MM.1S (cell line): Measurements from ENCODE around the gene FCRL6.

Experiments used
- DNase-seq: peaks from one replicate; pipeline ENCODE4 v3.0.0-alpha.2; 2015
- H2AFZ ChIP-seq: fragments of 300-600 bp; sonication (generic); 2 replicates; pipeline ENCODE4 v1.6.0; 2016; ENCODE audit warnings: antibody characterized with exemption, low read length
- H3F3A ChIP-seq: fragments of 300-600 bp; sonication (generic); 2 replicates; pipeline ENCODE4 v1.6.1; 2016; ENCODE audit warnings: mild to moderate bottlenecking, antibody characterized with exemption, low read length, moderate library complexity, mixed read lengths; ENCODE audit not compliant: insufficient read depth
- H3K27ac ChIP-seq: fragments of 300-600 bp; sonication (generic); 2 replicates; pipeline ENCODE4 v1.5.1; 2016; ENCODE audit warnings: mild to moderate bottlenecking, low read length
- H3K27me3 ChIP-seq: fragments of 300-600 bp; sonication (generic); replicated peaks from 2 replicates; pipeline ENCODE4 v1.6.0; 2016; ENCODE audit warnings: low read length; ENCODE audit not compliant: insufficient read depth
- H3K36me3 ChIP-seq: fragments of 300-600 bp; sonication (generic); replicated peaks from 2 replicates; pipeline ENCODE4 v1.6.1; 2016; ENCODE audit warnings: mild to moderate bottlenecking, low read length, mixed read lengths; ENCODE audit not compliant: insufficient read depth
- H3K4me1 ChIP-seq: fragments of 300-600 bp; sonication (generic); 2 replicates; pipeline ENCODE4 v1.6.1; 2016; ENCODE audit warnings: low read length, mixed read lengths
- H3K4me2 ChIP-seq: fragments of 300-600 bp; sonication (generic); 2 replicates; pipeline ENCODE4 v1.6.0; 2016; ENCODE audit warnings: low read depth, low read length
- H3K4me3 ChIP-seq: fragments of 300-600 bp; sonication (generic); 2 replicates; pipeline ENCODE4 v1.5.1; 2016; ENCODE audit warnings: low read length, mixed read lengths
- H3K79me2 ChIP-seq: fragments of 300-600 bp; sonication (generic); 2 replicates; pipeline ENCODE4 v1.6.1; 2016; ENCODE audit warnings: mixed run types, low read length, mixed read lengths
- H3K9ac ChIP-seq: fragments of 300-600 bp; sonication (generic); 2 replicates; pipeline ENCODE4 v1.6.1; 2016; ENCODE audit warnings: low read length, mixed read lengths
- H3K9me2 ChIP-seq: fragments of 300-600 bp; sonication (generic); replicated peaks from 2 replicates; pipeline ENCODE4 v1.6.1; 2016; ENCODE audit warnings: mild to moderate bottlenecking, low read length, mixed read lengths; ENCODE audit not compliant: insufficient read depth
- H3K9me3 ChIP-seq: fragments of 300-600 bp; sonication (generic); replicated peaks from 2 replicates; pipeline ENCODE4 v1.6.1; 2016; ENCODE audit warnings: mild to moderate bottlenecking, low read length, mixed read lengths; ENCODE audit not compliant: insufficient read depth
- H4K20me1 ChIP-seq: fragments of 300-600 bp; sonication (generic); 2 replicates; pipeline ENCODE4 v1.6.1; 2016; ENCODE audit warnings: mild to moderate bottlenecking, low read length, moderate library complexity, mixed read lengths; ENCODE audit not compliant: insufficient read depth
- EZH2 ChIP-seq: fragments of 300-600 bp; sonication (generic); optimal IDR thresholded peaks from 2 replicates; pipeline ENCODE3; 2017; ENCODE audit warnings: low read depth, mild to moderate bottlenecking, antibody characterized with exemption, low read length, mixed read lengths
- EZH2phosphoT487 ChIP-seq: fragments of 300-600 bp; sonication (generic); IDR thresholded peaks from 2 replicates; pipeline ENCODE4 v1.6.1; 2018; ENCODE audit warnings: antibody characterized with exemption, low read length
- TF ChIP-seq, protein P1 (sequence below): fragments of 300-600 bp; sonication (generic); IDR thresholded peaks from 2 replicates; pipeline ENCODE4 v1.5.1; 2016; ENCODE audit warnings: antibody characterized with exemption, low read length, mixed read lengths

The FCRL6 gene

DNA sequence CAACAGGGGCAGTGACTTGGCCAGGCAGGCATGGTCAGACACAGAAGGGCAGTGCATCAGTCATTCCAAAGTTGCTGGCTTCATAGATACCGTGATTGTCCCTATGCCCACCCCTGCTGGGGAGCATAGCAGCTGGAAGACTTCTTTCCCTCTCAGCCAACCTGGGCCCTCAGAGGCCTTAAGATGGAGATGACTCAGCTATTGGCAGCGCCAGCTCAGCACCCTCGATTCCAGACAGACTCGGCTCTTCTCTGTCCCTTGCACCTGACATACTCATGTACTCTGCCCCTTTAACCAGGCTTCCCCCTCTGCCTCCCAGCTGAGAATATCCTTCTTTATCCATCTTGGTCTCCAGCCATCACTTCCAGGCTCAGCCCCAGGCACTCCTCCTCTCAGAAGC is 41.3 kb downstream of the FCRL6 start:
- H3K9me3 ChIP-seq: no peaks in the 10 kb centered on the region
- H2AFZ ChIP-seq: no peak overlapping the region
- no peak overlapping the region for H3K9ac ChIP-seq
- H3K9me2 ChIP-seq: no peaks in the 10 kb centered on the region
- no peaks in the 10 kb centered on the region for H3K36me3 ChIP-seq
- TF ChIP-seq EZH2 (no peak), EZH2phosphoT487 (no peak)
- TF ChIP-seq, protein P1, sequence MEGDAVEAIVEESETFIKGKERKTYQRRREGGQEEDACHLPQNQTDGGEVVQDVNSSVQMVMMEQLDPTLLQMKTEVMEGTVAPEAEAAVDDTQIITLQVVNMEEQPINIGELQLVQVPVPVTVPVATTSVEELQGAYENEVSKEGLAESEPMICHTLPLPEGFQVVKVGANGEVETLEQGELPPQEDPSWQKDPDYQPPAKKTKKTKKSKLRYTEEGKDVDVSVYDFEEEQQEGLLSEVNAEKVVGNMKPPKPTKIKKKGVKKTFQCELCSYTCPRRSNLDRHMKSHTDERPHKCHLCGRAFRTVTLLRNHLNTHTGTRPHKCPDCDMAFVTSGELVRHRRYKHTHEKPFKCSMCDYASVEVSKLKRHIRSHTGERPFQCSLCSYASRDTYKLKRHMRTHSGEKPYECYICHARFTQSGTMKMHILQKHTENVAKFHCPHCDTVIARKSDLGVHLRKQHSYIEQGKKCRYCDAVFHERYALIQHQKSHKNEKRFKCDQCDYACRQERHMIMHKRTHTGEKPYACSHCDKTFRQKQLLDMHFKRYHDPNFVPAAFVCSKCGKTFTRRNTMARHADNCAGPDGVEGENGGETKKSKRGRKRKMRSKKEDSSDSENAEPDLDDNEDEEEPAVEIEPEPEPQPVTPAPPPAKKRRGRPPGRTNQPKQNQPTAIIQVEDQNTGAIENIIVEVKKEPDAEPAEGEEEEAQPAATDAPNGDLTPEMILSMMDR: no peak
- H3K4me1 ChIP-seq: no peaks in the 10 kb centered on the region
- H3K27ac ChIP-seq: no peak overlapping the region
- DNase-seq: no peak
- no peaks in the 10 kb centered on the region for H3K79me2 ChIP-seq
- H3K4me3 ChIP-seq: no peak overlapping the region
- H4K20me1 ChIP-seq: no peaks in the 10 kb centered on the region
- no peak overlapping the region for H3K4me2 ChIP-seq
- no peaks in the 10 kb centered on the region for H3K27me3 ChIP-seq
- no peaks in the 10 kb centered on the region for H3F3A ChIP-seq

DNA sequence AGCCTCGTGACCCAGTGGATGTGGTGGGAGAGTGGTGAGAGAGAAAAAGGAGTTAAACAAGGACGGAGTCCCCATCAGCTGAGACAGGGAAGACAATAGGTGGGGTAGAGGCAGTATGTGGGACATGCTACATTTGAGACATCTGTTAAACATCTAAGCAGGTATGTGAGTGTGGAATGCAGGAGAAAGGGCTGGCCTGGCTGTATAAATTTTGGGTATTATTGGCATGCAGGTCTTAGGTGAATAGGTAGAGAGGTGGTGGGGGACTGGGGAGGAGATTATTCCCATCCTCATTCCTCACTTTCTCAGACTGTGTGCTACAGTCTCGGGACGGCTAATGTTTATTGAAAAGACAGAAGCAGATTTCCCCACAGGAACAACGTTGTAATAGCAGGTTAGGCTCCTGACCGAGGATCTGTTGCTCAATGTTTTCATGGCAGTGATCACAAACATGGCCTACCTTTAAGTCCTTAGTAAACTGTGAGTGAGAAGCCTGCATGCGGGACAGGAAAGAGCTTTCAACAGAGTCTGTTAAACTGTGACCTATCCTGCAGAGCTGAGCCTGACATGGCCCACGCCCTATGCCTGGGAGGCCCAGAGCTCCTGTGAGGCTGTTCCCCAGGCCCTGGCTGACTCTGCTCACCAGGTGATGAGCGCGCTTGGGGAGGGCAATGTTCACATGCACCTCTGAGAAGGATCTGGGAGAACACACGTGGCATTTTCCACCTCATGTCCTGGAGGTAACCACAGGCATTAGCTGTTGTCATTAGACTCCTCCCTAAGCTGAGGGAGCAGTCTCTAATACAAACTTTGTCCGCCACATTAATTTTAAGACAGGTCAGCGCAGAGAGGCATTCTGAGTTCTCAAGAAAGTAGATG is 43.8 kb downstream of the FCRL6 start:
- Histone ChIP-seq H3K9me3 (no peaks in the 10 kb centered on the region), H3K4me1 (no peaks in the 10 kb centered on the region), H3K4me3 (no peak overlapping the region), H3K9ac (no peak overlapping the region), H3K27me3 (no peaks in the 10 kb centered on the region), H3K79me2 (no peaks in the 10 kb centered on the region), H2AFZ (no peak overlapping the region), H3K4me2 (no peak overlapping the region), H3F3A (no peaks in the 10 kb centered on the region), H3K36me3 (no peaks in the 10 kb centered on the region), H3K9me2 (no peaks in the 10 kb centered on the region), H4K20me1 (no peaks in the 10 kb centered on the region), H3K27ac (no peak overlapping the region)
- TF ChIP-seq, protein P1: no peak
- no peak for TF ChIP-seq EZH2
- DNase-seq: no peak

DNA sequence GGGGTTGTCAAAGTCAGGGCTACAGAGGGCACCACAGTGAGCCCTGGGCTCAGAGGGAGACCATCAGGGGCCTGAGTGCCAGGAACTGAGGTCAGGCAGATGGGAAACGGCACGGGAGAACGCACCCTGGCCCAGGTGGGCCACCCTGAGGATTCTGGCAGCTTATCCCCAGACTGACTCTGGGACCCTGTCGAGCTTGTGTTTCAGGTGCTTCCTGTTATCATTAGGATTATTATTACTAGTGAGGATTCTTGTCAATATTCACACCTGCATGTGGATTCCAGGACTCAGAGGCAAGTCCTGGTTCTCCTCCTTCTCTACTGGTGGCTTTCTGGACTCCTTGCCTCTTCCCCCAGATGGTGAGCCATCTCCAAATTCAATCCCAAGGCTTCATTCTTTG is 45.1 kb downstream of the FCRL6 start:
- H3K79me2 ChIP-seq: no peaks in the 10 kb centered on the region
- no peak overlapping the region for H3K27ac ChIP-seq
- TF ChIP-seq, protein P1: no peak
- TF ChIP-seq EZH2: no peak
- no peaks in the 10 kb centered on the region for H3K27me3 ChIP-seq
- no peak overlapping the region for H3K9ac ChIP-seq
- no peak overlapping the region for H3K4me2 ChIP-seq
- no peaks in the 10 kb centered on the region for H3K9me2 ChIP-seq
- no peak overlapping the region for H2AFZ ChIP-seq
- no peaks in the 10 kb centered on the region for H3K36me3 ChIP-seq
- no peaks in the 10 kb centered on the region for H3F3A ChIP-seq
- H3K9me3 ChIP-seq: no peaks in the 10 kb centered on the region
- no peaks in the 10 kb centered on the region for H4K20me1 ChIP-seq
- no peak for DNase-seq
- H3K4me1 ChIP-seq: peaks cover under 1% of the 10 kb centered on the region; the same call in 1 of the 2 replicates
- H3K4me3 ChIP-seq: no peak overlapping the region
